ENCODE results near the gene GTF2IRD1.

DNA sequence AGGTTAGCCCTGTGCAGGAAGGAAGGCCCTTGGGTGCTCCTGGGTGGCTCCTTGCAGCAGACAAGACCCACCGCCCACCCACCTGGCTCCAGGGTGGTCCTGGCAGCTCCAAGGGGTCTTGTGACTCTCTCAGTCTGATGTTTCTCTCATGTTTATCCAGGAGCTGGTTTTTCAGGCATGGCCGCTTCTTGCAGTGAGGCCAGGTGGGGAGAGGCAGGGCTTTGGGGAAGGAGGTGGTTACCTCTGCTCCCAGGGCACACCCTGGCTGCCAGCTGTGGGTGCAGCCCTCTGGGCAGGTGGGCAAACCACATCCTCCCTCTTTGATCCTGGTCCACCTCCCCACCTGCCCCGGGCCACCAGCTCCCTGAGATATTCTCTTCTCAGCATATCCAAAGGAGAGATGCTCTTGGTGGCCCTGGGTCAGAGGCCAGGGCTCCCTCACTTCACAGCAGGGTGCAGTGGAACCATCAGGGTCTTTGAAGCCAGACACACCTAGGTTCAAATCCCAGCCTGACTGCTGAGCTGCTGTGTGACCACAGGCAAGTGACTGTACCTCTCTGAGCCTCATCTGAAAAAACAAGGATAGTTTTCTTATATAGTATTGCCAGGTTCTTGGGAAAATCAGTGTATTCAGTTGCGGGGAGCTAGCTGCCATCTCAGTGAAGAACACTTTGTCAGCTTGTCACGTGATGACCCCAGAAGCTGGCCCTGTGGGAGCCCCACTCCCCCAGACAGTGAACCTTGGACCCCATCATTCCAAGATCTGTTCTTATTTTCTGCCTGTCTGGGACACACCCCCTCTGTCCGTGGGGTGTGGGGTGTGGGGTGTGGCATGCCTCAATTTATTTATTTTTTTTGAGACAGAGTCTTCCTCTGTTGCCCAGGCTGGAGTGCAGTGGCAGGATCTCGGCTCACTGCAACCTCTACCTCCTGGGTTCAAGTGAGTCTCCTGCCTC is 11.5 kb downstream of the GTF2IRD1 start:
- TF ChIP-seq POLR2A (IDR thresholded peaks at IDR 0.05) (no peak), CTCF (IDR thresholded peaks at IDR 0.05) (no peak)

Measured in testis (tissue), 2 donors.